ENCODE measurements around the gene SYNE1.

DNA sequence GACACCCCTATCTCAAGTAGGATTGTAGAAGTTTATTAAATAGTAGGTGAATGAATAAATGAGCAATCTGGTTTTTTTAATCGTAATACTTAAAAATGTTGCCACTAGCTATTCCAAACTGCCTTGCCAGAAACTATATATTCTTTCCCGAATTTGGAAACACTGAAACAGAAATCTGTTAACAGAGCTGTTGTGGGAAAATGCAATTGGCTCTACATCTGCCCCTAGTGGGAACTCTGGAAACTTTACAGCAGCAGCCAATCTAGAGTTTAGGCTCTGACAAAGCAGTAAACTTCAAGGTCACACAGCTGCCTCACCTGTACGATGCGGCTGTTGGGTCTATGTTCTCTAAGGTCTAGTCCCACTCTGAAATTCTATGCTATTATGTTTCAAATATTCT, 41.7 kb downstream of the SYNE1 start:
- TF ChIP-seq, protein P1, sequence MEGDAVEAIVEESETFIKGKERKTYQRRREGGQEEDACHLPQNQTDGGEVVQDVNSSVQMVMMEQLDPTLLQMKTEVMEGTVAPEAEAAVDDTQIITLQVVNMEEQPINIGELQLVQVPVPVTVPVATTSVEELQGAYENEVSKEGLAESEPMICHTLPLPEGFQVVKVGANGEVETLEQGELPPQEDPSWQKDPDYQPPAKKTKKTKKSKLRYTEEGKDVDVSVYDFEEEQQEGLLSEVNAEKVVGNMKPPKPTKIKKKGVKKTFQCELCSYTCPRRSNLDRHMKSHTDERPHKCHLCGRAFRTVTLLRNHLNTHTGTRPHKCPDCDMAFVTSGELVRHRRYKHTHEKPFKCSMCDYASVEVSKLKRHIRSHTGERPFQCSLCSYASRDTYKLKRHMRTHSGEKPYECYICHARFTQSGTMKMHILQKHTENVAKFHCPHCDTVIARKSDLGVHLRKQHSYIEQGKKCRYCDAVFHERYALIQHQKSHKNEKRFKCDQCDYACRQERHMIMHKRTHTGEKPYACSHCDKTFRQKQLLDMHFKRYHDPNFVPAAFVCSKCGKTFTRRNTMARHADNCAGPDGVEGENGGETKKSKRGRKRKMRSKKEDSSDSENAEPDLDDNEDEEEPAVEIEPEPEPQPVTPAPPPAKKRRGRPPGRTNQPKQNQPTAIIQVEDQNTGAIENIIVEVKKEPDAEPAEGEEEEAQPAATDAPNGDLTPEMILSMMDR (IDR thresholded peaks at IDR 0.05): peak in 1 of 3 donors; percentile 33
- TF ChIP-seq EP300 (IDR thresholded peaks at IDR 0.05): no peak

Data from ovary (tissue), 3 donors.